MM.1S (cell line): ENCODE measurements around the gene GNAQ.

Experiments used
- DNase-seq: peaks from one replicate; pipeline ENCODE4 v3.0.0-alpha.2; 2015
- H2AFZ ChIP-seq: fragments of 300-600 bp; sonication (generic); 2 replicates; pipeline ENCODE4 v1.6.0; 2016; ENCODE audit warnings: antibody characterized with exemption, low read length
- H3F3A ChIP-seq: fragments of 300-600 bp; sonication (generic); 2 replicates; pipeline ENCODE4 v1.6.1; 2016; ENCODE audit warnings: mild to moderate bottlenecking, antibody characterized with exemption, low read length, moderate library complexity, mixed read lengths; ENCODE audit not compliant: insufficient read depth
- H3K27ac ChIP-seq: fragments of 300-600 bp; sonication (generic); 2 replicates; pipeline ENCODE4 v1.5.1; 2016; ENCODE audit warnings: mild to moderate bottlenecking, low read length
- H3K27me3 ChIP-seq: fragments of 300-600 bp; sonication (generic); replicated peaks from 2 replicates; pipeline ENCODE4 v1.6.0; 2016; ENCODE audit warnings: low read length; ENCODE audit not compliant: insufficient read depth
- H3K36me3 ChIP-seq: fragments of 300-600 bp; sonication (generic); replicated peaks from 2 replicates; pipeline ENCODE4 v1.6.1; 2016; ENCODE audit warnings: mild to moderate bottlenecking, low read length, mixed read lengths; ENCODE audit not compliant: insufficient read depth
- H3K4me1 ChIP-seq: fragments of 300-600 bp; sonication (generic); 2 replicates; pipeline ENCODE4 v1.6.1; 2016; ENCODE audit warnings: low read length, mixed read lengths
- H3K4me2 ChIP-seq: fragments of 300-600 bp; sonication (generic); 2 replicates; pipeline ENCODE4 v1.6.0; 2016; ENCODE audit warnings: low read depth, low read length
- H3K4me3 ChIP-seq: fragments of 300-600 bp; sonication (generic); 2 replicates; pipeline ENCODE4 v1.5.1; 2016; ENCODE audit warnings: low read length, mixed read lengths
- H3K79me2 ChIP-seq: fragments of 300-600 bp; sonication (generic); 2 replicates; pipeline ENCODE4 v1.6.1; 2016; ENCODE audit warnings: mixed run types, low read length, mixed read lengths
- H3K9ac ChIP-seq: fragments of 300-600 bp; sonication (generic); 2 replicates; pipeline ENCODE4 v1.6.1; 2016; ENCODE audit warnings: low read length, mixed read lengths
- H3K9me2 ChIP-seq: fragments of 300-600 bp; sonication (generic); replicated peaks from 2 replicates; pipeline ENCODE4 v1.6.1; 2016; ENCODE audit warnings: mild to moderate bottlenecking, low read length, mixed read lengths; ENCODE audit not compliant: insufficient read depth
- H3K9me3 ChIP-seq: fragments of 300-600 bp; sonication (generic); replicated peaks from 2 replicates; pipeline ENCODE4 v1.6.1; 2016; ENCODE audit warnings: mild to moderate bottlenecking, low read length, mixed read lengths; ENCODE audit not compliant: insufficient read depth
- H4K20me1 ChIP-seq: fragments of 300-600 bp; sonication (generic); 2 replicates; pipeline ENCODE4 v1.6.1; 2016; ENCODE audit warnings: mild to moderate bottlenecking, low read length, moderate library complexity, mixed read lengths; ENCODE audit not compliant: insufficient read depth
- CTCF ChIP-seq: fragments of 300-600 bp; sonication (generic); IDR thresholded peaks from 2 replicates; pipeline ENCODE4 v1.5.1; 2016; ENCODE audit warnings: antibody characterized with exemption, low read length, mixed read lengths
- EZH2 ChIP-seq: fragments of 300-600 bp; sonication (generic); optimal IDR thresholded peaks from 2 replicates; pipeline ENCODE3; 2017; ENCODE audit warnings: low read depth, mild to moderate bottlenecking, antibody characterized with exemption, low read length, mixed read lengths
- EZH2phosphoT487 ChIP-seq: fragments of 300-600 bp; sonication (generic); IDR thresholded peaks from 2 replicates; pipeline ENCODE4 v1.6.1; 2018; ENCODE audit warnings: antibody characterized with exemption, low read length

GNAQ gene

GRCh38 chr9:77817590-77818311 is 213.9 kb downstream of the GNAQ start:
- Histone ChIP-seq H2AFZ (no peak overlapping the region), H3K27me3 (no peaks in the 10 kb centered on the region), H3K27ac (no peak overlapping the region), H4K20me1 (no peaks in the 10 kb centered on the region), H3K9ac (no peak overlapping the region), H3F3A (no peaks in the 10 kb centered on the region), H3K36me3 (no peaks in the 10 kb centered on the region), H3K4me2 (no peak overlapping the region), H3K9me3 (no peaks in the 10 kb centered on the region), H3K4me3 (no peak overlapping the region), H3K79me2 (no peaks in the 10 kb centered on the region), H3K9me2 (no peaks in the 10 kb centered on the region), H3K4me1 (0 out of 2 replicates have a peak, but pooled peaks cover 4% of the 10 kb centered on the region)
- TF ChIP-seq CTCF (no peak), EZH2phosphoT487 (no peak), EZH2 (no peak)
- no peak for DNase-seq

GRCh38 chr9:77816641-77817341 is 214.8 kb downstream of the GNAQ start:
- H3K9ac ChIP-seq, result no peak overlapping the region
- H3K9me3 ChIP-seq, result no peaks in the 10 kb centered on the region
- H3K36me3 ChIP-seq, result no peaks in the 10 kb centered on the region
- H3K4me3 ChIP-seq, result no peak overlapping the region
- 0 out of 2 replicates have a peak, but pooled peaks cover 4% of the 10 kb centered on the region for H3K4me1 ChIP-seq
- no peaks in the 10 kb centered on the region for H3K79me2 ChIP-seq
- H3K4me2 ChIP-seq, result no peak overlapping the region
- H3K27ac ChIP-seq, result no peak overlapping the region
- no peaks in the 10 kb centered on the region for H4K20me1 ChIP-seq
- no peaks in the 10 kb centered on the region for H3F3A ChIP-seq
- H2AFZ ChIP-seq, result no peak overlapping the region
- H3K9me2 ChIP-seq, result no peaks in the 10 kb centered on the region
- no peak for DNase-seq
- H3K27me3 ChIP-seq, result no peaks in the 10 kb centered on the region
- TF ChIP-seq EZH2phosphoT487 (no peak), EZH2 (no peak), CTCF (no peak)

DNA sequence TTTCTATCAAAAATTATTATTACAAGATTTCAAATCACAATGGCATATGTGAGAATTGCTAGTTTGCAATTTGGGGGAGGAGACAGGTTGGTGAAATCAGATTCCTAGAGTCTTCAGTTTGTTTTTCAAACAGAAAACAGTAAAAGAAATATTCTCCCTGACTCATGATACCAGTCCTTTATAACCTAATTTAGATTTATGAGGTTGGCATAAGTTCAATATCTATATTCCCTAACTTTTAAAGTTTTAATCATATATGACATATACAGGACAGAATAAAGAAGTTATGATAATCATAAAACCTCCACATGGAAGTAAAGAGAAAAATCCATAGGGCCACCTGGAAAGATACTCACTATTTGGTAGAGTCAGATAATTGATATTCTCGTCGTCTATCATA is 216.4 kb downstream of the GNAQ start:
- Histone ChIP-seq H3K27ac (no peak overlapping the region), H3K9ac (no peak overlapping the region), H3K27me3 (no peaks in the 10 kb centered on the region), H2AFZ (no peak overlapping the region), H3K4me2 (no peak overlapping the region), H3K79me2 (no peaks in the 10 kb centered on the region), H3K9me2 (no peaks in the 10 kb centered on the region), H3K36me3 (no peaks in the 10 kb centered on the region), H4K20me1 (no peaks in the 10 kb centered on the region), H3K4me1 (0 out of 2 replicates have a peak, but pooled peaks cover 2% of the 10 kb centered on the region), H3K4me3 (no peak overlapping the region), H3F3A (no peaks in the 10 kb centered on the region), H3K9me3 (no peaks in the 10 kb centered on the region)
- no peak for TF ChIP-seq EZH2phosphoT487
- TF ChIP-seq EZH2, result no peak
- no peak for TF ChIP-seq CTCF
- no peak for DNase-seq
